Activated naive CD8-positive, alpha-beta T cell treated with anti-CD3 and anti-CD28 coated beads for 36 hours (primary cell): ENCODE results near the gene IQCC. TPM values are rescaled to one million over a fixed set of nuclear protein-coding genes. Genes with fewer than 3 reads are reported as not detected.

Experiments used
- DNase-seq: peaks from one replicate; pipeline ENCODE4 v3.0.0; 2021
- H3K27ac Mint-ChIP-seq: one replicate; pipeline ENCODE4 v1.8.0; 2022; ENCODE audit warnings: mild to moderate bottlenecking, moderate library complexity, mixed read lengths
- H3K27me3 Mint-ChIP-seq: one replicate; pipeline ENCODE4 v1.8.0; 2022; ENCODE audit warnings: mild to moderate bottlenecking, mixed read lengths
- H3K36me3 Mint-ChIP-seq: one replicate; pipeline ENCODE4 v1.8.0; 2021; ENCODE audit warnings: mild to moderate bottlenecking, mixed read lengths
- H3K4me1 Mint-ChIP-seq: one replicate; pipeline ENCODE4 v1.8.0; 2021; ENCODE audit warnings: mixed read lengths
- H3K4me3 Mint-ChIP-seq: one replicate; pipeline ENCODE4 v1.8.0; 2022; ENCODE audit warnings: mild to moderate bottlenecking, moderate library complexity, mixed read lengths
- H3K9me3 Mint-ChIP-seq: one replicate; pipeline ENCODE4 v1.8.0; 2022; ENCODE audit warnings: mixed read lengths
- total RNA-seq, 2 experiments: library from RNA; stranded (reverse); gene quantifications; one replicate each; pipeline ENCODE4 v1.2.3, GENCODE V29; 2021

The IQCC gene
- total RNA-seq, 2 experiments from 2014 or later, result 4.8 to 5.0 TPM

GRCh38 chr1:32201011-32201855, 4.2 kb upstream of the IQCC start:
- peak overlapping the region; percentile 83 for H3K4me3 Mint-ChIP-seq
- no peaks in the 10 kb centered on the region for H3K27me3 Mint-ChIP-seq
- no peaks in the 10 kb centered on the region for H3K9me3 Mint-ChIP-seq
- H3K4me1 Mint-ChIP-seq, result peaks cover 42% of the 10 kb centered on the region
- DNase-seq, result peak; percentile 86
- peaks cover 25% of the 10 kb centered on the region for H3K36me3 Mint-ChIP-seq
- peak overlapping the region; percentile 94 for H3K27ac Mint-ChIP-seq

- H3K27me3 Mint-ChIP-seq, result no peaks in the 10 kb centered on the region
- peak overlapping the region; percentile 63 for H3K27ac Mint-ChIP-seq
Measured at GRCh38 chr1:32204943-32205361, 519 bp upstream of the IQCC start.

GRCh38 chr1:32208469-32208868, 3.0 kb downstream of the IQCC start:
- H3K9me3 Mint-ChIP-seq, result no peaks in the 10 kb centered on the region
- peaks cover 15% of the 10 kb centered on the region for H3K36me3 Mint-ChIP-seq
- peak overlapping the region; percentile 29 for H3K27ac Mint-ChIP-seq

More at GRCh38 chr1:32204943-32205361, 519 bp upstream of the IQCC start:
- no peak for DNase-seq
- Mint-ChIP-seq H3K4me1 (peaks cover 32% of the 10 kb centered on the region), H3K9me3 (no peaks in the 10 kb centered on the region), H3K36me3 (peaks cover 19% of the 10 kb centered on the region), H3K4me3 (peak overlapping the region; percentile 92)

GRCh38 chr1:32208891-32209328, 3.4 kb downstream of the IQCC start, which contains the start of gene DCDC2B:
DCDC2B (plus strand) TSS chr1:32209089; CDS start chr1:32209094, 5 bp downstream.
- Mint-ChIP-seq H3K4me1 (peaks cover 12% of the 10 kb centered on the region), H3K36me3 (peaks cover 13% of the 10 kb centered on the region), H3K27me3 (no peaks in the 10 kb centered on the region), H3K9me3 (no peaks in the 10 kb centered on the region), H3K27ac (peak within 1 kb of the TSS; percentile 29), H3K4me3 (no peak within 1 kb of the TSS)
- no peak for DNase-seq

More at GRCh38 chr1:32208469-32208868, 3.0 kb downstream of the IQCC start:
- Mint-ChIP-seq H3K27me3 (no peaks in the 10 kb centered on the region), H3K4me1 (peaks cover 13% of the 10 kb centered on the region), H3K4me3 (no peak overlapping the region)
- DNase-seq, result no peak

- H3K27me3 Mint-ChIP-seq, result no peaks in the 10 kb centered on the region
- H3K9me3 Mint-ChIP-seq, result no peaks in the 10 kb centered on the region
- no peak overlapping the region for H3K27ac Mint-ChIP-seq
- peak; percentile 44 for DNase-seq
- peaks cover 9% of the 10 kb centered on the region for H3K4me1 Mint-ChIP-seq
- H3K36me3 Mint-ChIP-seq, result peaks cover 1% of the 10 kb centered on the region
- H3K4me3 Mint-ChIP-seq, result no peak overlapping the region
Measured at GRCh38 chr1:32215629-32216480, 10.4 kb downstream of the IQCC start.

- Mint-ChIP-seq H3K27me3 (no peaks in the 10 kb centered on the region), H3K27ac (no peak overlapping the region), H3K4me1 (peaks cover 16% of the 10 kb centered on the region), H3K36me3 (peaks cover 1% of the 10 kb centered on the region), H3K9me3 (no peaks in the 10 kb centered on the region), H3K4me3 (no peak overlapping the region)
- DNase-seq, result no peak
Measured at GRCh38 chr1:32216566-32216965, 11.1 kb downstream of the IQCC start.

- no peak overlapping the region for H3K4me3 Mint-ChIP-seq
- peaks cover 26% of the 10 kb centered on the region for H3K4me1 Mint-ChIP-seq
- H3K36me3 Mint-ChIP-seq, result peaks cover 15% of the 10 kb centered on the region
- H3K9me3 Mint-ChIP-seq, result no peaks in the 10 kb centered on the region
- DNase-seq, result no peak
- H3K27me3 Mint-ChIP-seq, result no peaks in the 10 kb centered on the region
- H3K27ac Mint-ChIP-seq, result no peak overlapping the region
Measured at GRCh38 chr1:32219022-32219421, 13.6 kb downstream of the IQCC start.

GRCh38 chr1:32220746-32221580, 15.5 kb downstream of the IQCC start:
- H3K27ac Mint-ChIP-seq, result peak overlapping the region; percentile 96
- H3K9me3 Mint-ChIP-seq, result no peaks in the 10 kb centered on the region
- H3K4me3 Mint-ChIP-seq, result peak overlapping the region; percentile 93
- H3K4me1 Mint-ChIP-seq, result peaks cover 30% of the 10 kb centered on the region
- no peaks in the 10 kb centered on the region for H3K27me3 Mint-ChIP-seq
- DNase-seq, result no peak
- H3K36me3 Mint-ChIP-seq, result peaks cover 22% of the 10 kb centered on the region

- Mint-ChIP-seq H3K4me3 (peak overlapping the region; percentile 93), H3K27ac (peak overlapping the region; percentile 96), H3K4me1 (peaks cover 32% of the 10 kb centered on the region), H3K9me3 (no peaks in the 10 kb centered on the region), H3K36me3 (peaks cover 23% of the 10 kb centered on the region), H3K27me3 (no peaks in the 10 kb centered on the region)
- no peak for DNase-seq
Measured at GRCh38 chr1:32221581-32221979, 16.1 kb downstream of the IQCC start.

- Mint-ChIP-seq H3K27ac (peak within 1 kb of the TSS; percentile 96), H3K9me3 (no peaks in the 10 kb centered on the region), H3K4me1 (peaks cover 32% of the 10 kb centered on the region), H3K36me3 (peaks cover 23% of the 10 kb centered on the region), H3K27me3 (no peaks in the 10 kb centered on the region), H3K4me3 (peak within 1 kb of the TSS; percentile 93)
- peak; percentile 88 for DNase-seq
Measured at GRCh38 chr1:32221980-32222755, 16.7 kb downstream of the IQCC start, which contains the start of the genes EIF3I and TMEM234. EIF3I (plus strand) TSS chr1:32222407; CDS start chr1:32222442, 35 bp downstream. TMEM234 (minus strand) TSS chr1:32222353; CDS start chr1:32222322, 31 bp downstream.

GRCh38 chr1:32223683-32224082, 18.2 kb downstream of the IQCC start:
- H3K36me3 Mint-ChIP-seq, result peaks cover 28% of the 10 kb centered on the region
- no peak for DNase-seq
- peak overlapping the region; percentile 93 for H3K4me3 Mint-ChIP-seq
- H3K4me1 Mint-ChIP-seq, result peaks cover 38% of the 10 kb centered on the region
- no peaks in the 10 kb centered on the region for H3K9me3 Mint-ChIP-seq
- H3K27me3 Mint-ChIP-seq, result no peaks in the 10 kb centered on the region
- H3K27ac Mint-ChIP-seq, result peak overlapping the region; percentile 96

- H3K4me3 Mint-ChIP-seq, result peak overlapping the region; percentile 93
- no peak for DNase-seq
- peaks cover 33% of the 10 kb centered on the region for H3K36me3 Mint-ChIP-seq
- peak overlapping the region; percentile 62 for H3K27ac Mint-ChIP-seq
- H3K27me3 Mint-ChIP-seq, result no peaks in the 10 kb centered on the region
- peaks cover 40% of the 10 kb centered on the region for H3K4me1 Mint-ChIP-seq
- H3K9me3 Mint-ChIP-seq, result no peaks in the 10 kb centered on the region
Measured at GRCh38 chr1:32224285-32224684, 18.8 kb downstream of the IQCC start.

GRCh38 chr1:32228771-32229170, 23.3 kb downstream of the IQCC start:
- H3K36me3 Mint-ChIP-seq, result peaks cover 27% of the 10 kb centered on the region
- no peak for DNase-seq
- no peaks in the 10 kb centered on the region for H3K27me3 Mint-ChIP-seq
- no peak overlapping the region for H3K4me3 Mint-ChIP-seq
- H3K4me1 Mint-ChIP-seq, result peaks cover 16% of the 10 kb centered on the region
- H3K9me3 Mint-ChIP-seq, result no peaks in the 10 kb centered on the region
- H3K27ac Mint-ChIP-seq, result no peak overlapping the region
